K562 (cell line): ENCODE data around the gene KLHDC7B. TPM values are rescaled to one million over a fixed set of nuclear protein-coding genes. Genes with fewer than 3 reads are reported as not detected.
A peak's percentile ranks its signal among the peaks of the same experiment; 100 is the strongest.

Experiments
- ATF1 ChIP-seq, 2 experiments: fragments of 450-650 bp in 1 of 2; IDR thresholded peaks; 2 replicates each; pipeline ENCODE4 v1.6.1; 2016; ENCODE audit warnings: missing compliant biosample characterization in 1 of 2, missing genetic modification characterization in 1 of 2
- JUN ChIP-seq, 2 experiments: sonication (generic) in 1 of 2; formaldehyde crosslinking in 1 of 2; IDR thresholded peaks; 2 replicates each; pipeline versions ENCODE4 v1.6.1 to v1.8.0; 2012 to 2022; ENCODE audit warnings: borderline replicate concordance in 2 of 2, mild to moderate bottlenecking in 2 of 2, improper control_type of control experiment in 1 of 2, low read depth in 1 of 2, low read length in 1 of 2, missing genetic modification reagents in 1 of 2
- MCM5 ChIP-seq: fragments of 450-650 bp; IDR thresholded peaks from 2 replicates; pipeline ENCODE4 v1.6.1; 2016; ENCODE audit warnings: low read depth
- PURB ChIP-seq: sonication (generic); formaldehyde crosslinking; IDR thresholded peaks from 2 replicates; pipeline ENCODE4 v1.9.0; 2021; ENCODE audit warnings: low read depth, mild to moderate bottlenecking, missing genetic modification reagents
- ZBTB17 ChIP-seq: fragments of 450-650 bp; formaldehyde crosslinking; IDR thresholded peaks from 2 replicates; pipeline ENCODE4 v1.4.0; 2020; ENCODE audit warnings: mild to moderate bottlenecking
- polyA plus RNA-seq, 8 experiments: library from polyadenylated mRNA; depleted of rRNA in 4 of 8; stranded (reverse) in 5 of 8; unstranded in 3 of 8; fragments of >200 nt; fragmentation: Nextera tagmentation in 2 of 8; fragmentation: Illumina TruSeq in 1 of 8; extraction: Ambion mirVana in 2 of 8; extraction: Trizol in 1 of 8; gene quantifications; 2 replicates each; pipeline versions ENCODE4 v1.2.1 to v1.2.3, GENCODE V29; 2011 to 2014; ENCODE audit warnings: inconsistent platforms in 1 of 8, missing spikeins in 1 of 8
- total RNA-seq, 7 experiments: library from RNA; depleted of rRNA in 6 of 7; stranded (reverse); fragments of >200 nt in 6 of 7; fragmentation: Illumina TruSeq in 2 of 7; extraction: Trizol in 2 of 7; gene quantifications; 2 replicates each; pipeline versions ENCODE4 v1.2.1 to v1.2.3, GENCODE V29; 2011 to 2021; ENCODE audit warnings: low replicate concordance in 1 of 7
- TF ChIP-seq, protein P1 (sequence below): sonication (generic); formaldehyde crosslinking; IDR thresholded peaks from 2 replicates; pipeline ENCODE4 v1.8.0; 2022; ENCODE audit warnings: mild to moderate bottlenecking, missing genetic modification reagents
- TF ChIP-seq, protein P2 (sequence below): fragments of 450-650 bp; IDR thresholded peaks from 2 replicates; pipeline ENCODE4 v1.7.1; 2018; ENCODE audit warnings: mild to moderate bottlenecking, low read depth; ENCODE audit not compliant: partially characterized antibody
- TF ChIP-seq, protein P3 (sequence below): fragments of 250-450 bp; sonication (Bioruptor Pico); IDR thresholded peaks from 2 replicates; pipeline ENCODE4 v1.4.0; 2020

KLHDC7B gene
- total and polyA plus RNA-seq, 9 of the 15 experiments (the other 6 are each of a cell fraction or from before 2014, with no cell fraction given), result 0.04 to 0.22 (median 0.05) TPM; not detected in 4

DNA sequence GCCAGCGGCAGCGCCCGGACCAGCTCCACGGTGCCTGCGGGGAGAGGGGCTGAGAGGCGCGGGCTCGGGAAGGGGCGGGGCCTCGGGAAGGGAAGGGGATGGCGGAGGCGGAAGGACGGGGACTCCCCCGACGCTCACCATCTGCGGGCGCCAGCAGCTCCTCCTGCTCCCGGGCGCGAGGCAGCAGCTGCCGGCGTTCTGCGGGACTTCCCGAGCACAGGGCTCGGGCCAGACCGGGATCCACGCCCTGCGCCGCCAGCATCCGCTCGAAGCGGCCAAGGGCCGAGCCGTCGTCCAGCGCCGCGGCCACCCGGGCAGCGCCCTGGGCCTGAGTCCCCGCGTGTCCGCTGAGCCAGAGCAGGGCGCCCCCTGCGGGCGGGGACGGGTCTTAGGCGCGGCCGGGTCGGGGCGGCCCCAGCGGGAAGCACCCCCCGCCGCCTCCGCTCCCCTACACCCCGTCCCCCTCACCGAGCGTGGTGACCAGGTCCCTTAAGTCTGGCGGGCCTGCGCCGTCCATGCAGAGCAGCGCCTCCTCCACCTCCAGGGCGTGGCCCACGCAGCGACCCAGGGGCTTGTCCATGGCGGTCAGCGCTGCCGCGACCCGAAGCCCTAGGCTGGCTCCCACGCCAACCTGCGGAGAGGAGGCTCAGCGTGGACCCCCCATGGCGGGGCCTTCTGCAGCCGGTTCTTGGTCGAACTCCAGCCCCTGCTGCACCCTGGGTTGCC, 19.4 kb upstream of the KLHDC7B start (continued):
- TF ChIP-seq, protein P1, sequence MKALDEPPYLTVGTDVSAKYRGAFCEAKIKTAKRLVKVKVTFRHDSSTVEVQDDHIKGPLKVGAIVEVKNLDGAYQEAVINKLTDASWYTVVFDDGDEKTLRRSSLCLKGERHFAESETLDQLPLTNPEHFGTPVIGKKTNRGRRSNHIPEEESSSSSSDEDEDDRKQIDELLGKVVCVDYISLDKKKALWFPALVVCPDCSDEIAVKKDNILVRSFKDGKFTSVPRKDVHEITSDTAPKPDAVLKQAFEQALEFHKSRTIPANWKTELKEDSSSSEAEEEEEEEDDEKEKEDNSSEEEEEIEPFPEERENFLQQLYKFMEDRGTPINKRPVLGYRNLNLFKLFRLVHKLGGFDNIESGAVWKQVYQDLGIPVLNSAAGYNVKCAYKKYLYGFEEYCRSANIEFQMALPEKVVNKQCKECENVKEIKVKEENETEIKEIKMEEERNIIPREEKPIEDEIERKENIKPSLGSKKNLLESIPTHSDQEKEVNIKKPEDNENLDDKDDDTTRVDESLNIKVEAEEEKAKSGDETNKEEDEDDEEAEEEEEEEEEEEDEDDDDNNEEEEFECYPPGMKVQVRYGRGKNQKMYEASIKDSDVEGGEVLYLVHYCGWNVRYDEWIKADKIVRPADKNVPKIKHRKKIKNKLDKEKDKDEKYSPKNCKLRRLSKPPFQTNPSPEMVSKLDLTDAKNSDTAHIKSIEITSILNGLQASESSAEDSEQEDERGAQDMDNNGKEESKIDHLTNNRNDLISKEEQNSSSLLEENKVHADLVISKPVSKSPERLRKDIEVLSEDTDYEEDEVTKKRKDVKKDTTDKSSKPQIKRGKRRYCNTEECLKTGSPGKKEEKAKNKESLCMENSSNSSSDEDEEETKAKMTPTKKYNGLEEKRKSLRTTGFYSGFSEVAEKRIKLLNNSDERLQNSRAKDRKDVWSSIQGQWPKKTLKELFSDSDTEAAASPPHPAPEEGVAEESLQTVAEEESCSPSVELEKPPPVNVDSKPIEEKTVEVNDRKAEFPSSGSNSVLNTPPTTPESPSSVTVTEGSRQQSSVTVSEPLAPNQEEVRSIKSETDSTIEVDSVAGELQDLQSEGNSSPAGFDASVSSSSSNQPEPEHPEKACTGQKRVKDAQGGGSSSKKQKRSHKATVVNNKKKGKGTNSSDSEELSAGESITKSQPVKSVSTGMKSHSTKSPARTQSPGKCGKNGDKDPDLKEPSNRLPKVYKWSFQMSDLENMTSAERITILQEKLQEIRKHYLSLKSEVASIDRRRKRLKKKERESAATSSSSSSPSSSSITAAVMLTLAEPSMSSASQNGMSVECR (CRISPR knock-in tag), result 0 out of 2 replicates have a peak, but pooled peaks have one; percentile 32
- TF ChIP-seq ATF1 (CRISPR knock-in tag; IDR thresholded peaks at IDR 0.05), result no peak
- TF ChIP-seq ATF1 (tag; IDR thresholded peaks at IDR 0.05), result 0 out of 2 replicates have a peak, but pooled peaks have one; percentile 17
- no peak for TF ChIP-seq JUN (IDR thresholded peaks at IDR 0.05; ENCODE audit: borderline replicate concordance, low read depth, low read length)
- TF ChIP-seq JUN (CRISPR knock-in tag; IDR thresholded peaks at IDR 0.05; ENCODE audit: borderline replicate concordance), result 0 out of 2 replicates have a peak, but pooled peaks have one; percentile 28
- TF ChIP-seq, protein P2, sequence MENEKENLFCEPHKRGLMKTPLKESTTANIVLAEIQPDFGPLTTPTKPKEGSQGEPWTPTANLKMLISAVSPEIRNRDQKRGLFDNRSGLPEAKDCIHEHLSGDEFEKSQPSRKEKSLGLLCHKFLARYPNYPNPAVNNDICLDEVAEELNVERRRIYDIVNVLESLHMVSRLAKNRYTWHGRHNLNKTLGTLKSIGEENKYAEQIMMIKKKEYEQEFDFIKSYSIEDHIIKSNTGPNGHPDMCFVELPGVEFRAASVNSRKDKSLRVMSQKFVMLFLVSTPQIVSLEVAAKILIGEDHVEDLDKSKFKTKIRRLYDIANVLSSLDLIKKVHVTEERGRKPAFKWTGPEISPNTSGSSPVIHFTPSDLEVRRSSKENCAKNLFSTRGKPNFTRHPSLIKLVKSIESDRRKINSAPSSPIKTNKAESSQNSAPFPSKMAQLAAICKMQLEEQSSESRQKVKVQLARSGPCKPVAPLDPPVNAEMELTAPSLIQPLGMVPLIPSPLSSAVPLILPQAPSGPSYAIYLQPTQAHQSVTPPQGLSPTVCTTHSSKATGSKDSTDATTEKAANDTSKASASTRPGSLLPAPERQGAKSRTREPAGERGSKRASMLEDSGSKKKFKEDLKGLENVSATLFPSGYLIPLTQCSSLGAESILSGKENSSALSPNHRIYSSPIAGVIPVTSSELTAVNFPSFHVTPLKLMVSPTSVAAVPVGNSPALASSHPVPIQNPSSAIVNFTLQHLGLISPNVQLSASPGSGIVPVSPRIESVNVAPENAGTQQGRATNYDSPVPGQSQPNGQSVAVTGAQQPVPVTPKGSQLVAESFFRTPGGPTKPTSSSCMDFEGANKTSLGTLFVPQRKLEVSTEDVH, result no peak
- TF ChIP-seq PURB (CRISPR knock-in tag), result no peak
- no peak for TF ChIP-seq MCM5
- 0 out of 2 replicates have a peak, but pooled peaks have one; percentile 19 for TF ChIP-seq ZBTB17 (CRISPR knock-in tag)
- TF ChIP-seq, protein P3, sequence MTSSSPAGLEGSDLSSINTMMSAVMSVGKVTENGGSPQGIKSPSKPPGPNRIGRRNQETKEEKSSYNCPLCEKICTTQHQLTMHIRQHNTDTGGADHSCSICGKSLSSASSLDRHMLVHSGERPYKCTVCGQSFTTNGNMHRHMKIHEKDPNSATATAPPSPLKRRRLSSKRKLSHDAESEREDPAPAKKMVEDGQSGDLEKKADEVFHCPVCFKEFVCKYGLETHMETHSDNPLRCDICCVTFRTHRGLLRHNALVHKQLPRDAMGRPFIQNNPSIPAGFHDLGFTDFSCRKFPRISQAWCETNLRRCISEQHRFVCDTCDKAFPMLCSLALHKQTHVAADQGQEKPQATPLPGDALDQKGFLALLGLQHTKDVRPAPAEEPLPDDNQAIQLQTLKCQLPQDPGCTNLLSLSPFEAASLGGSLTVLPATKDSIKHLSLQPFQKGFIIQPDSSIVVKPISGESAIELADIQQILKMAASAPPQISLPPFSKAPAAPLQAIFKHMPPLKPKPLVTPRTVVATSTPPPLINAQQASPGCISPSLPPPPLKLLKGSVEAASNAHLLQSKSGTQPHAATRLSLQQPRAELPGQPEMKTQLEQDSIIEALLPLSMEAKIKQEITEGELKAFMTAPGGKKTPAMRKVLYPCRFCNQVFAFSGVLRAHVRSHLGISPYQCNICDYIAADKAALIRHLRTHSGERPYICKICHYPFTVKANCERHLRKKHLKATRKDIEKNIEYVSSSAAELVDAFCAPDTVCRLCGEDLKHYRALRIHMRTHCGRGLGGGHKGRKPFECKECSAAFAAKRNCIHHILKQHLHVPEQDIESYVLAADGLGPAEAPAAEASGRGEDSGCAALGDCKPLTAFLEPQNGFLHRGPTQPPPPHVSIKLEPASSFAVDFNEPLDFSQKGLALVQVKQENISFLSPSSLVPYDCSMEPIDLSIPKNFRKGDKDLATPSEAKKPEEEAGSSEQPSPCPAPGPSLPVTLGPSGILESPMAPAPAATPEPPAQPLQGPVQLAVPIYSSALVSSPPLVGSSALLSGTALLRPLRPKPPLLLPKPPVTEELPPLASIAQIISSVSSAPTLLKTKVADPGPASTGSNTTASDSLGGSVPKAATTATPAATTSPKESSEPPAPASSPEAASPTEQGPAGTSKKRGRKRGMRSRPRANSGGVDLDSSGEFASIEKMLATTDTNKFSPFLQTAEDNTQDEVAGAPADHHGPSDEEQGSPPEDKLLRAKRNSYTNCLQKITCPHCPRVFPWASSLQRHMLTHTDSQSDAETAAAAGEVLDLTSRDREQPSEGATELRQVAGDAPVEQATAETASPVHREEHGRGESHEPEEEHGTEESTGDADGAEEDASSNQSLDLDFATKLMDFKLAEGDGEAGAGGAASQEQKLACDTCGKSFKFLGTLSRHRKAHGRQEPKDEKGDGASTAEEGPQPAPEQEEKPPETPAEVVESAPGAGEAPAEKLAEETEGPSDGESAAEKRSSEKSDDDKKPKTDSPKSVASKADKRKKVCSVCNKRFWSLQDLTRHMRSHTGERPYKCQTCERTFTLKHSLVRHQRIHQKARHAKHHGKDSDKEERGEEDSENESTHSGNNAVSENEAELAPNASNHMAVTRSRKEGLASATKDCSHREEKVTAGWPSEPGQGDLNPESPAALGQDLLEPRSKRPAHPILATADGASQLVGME (CRISPR knock-in tag), result 0 out of 2 replicates have a peak, but pooled peaks have one; percentile 18
